Panc1 (cell line): ENCODE data around the gene RAB18. TPM values are rescaled to one million over a fixed set of nuclear protein-coding genes. Genes with fewer than 3 reads are reported as not detected.
"Not testable (repeated sequence)": the region's sequence is repeated elsewhere in the genome, so short reads cannot be mapped to it uniquely, and the experiment has no call there.

Experiments
- ATAC-seq: fragments of 200-7000 bp; cut with Tn5 transposase; 2 replicates; pipeline ENCODE4 v1.9.1; 2020; ENCODE audit warnings: mild to moderate bottlenecking, moderate library complexity
- BruUV-seq: library from RNA; stranded (reverse); fragments of 400-500 nt; replicated peaks from 2 replicates; lab custom pipeline; 2021; lab: Mats Ljungman, UMichigan
- CTCF ChIA-PET: fragments of 300-600 bp; sonication (Branson Sonifier 250); formaldehyde crosslinking; loops from one replicate; lab custom pipeline; 2022; ENCODE audit warnings: antibody characterized with exemption; lab: Charles Lee
- POLR2A ChIA-PET: fragments of 300-600 bp; sonication (Branson Sonifier 250); formaldehyde crosslinking; loops from one replicate; lab custom pipeline; 2022; ENCODE audit warnings: antibody characterized with exemption; lab: Charles Lee
- DNase-seq: peaks from one replicate; pipeline ENCODE4 v3.0.0-alpha.2; 2010; ENCODE audit warnings: low read depth, low spot score
- H3K27ac ChIP-seq: 2 replicates; pipeline ENCODE4 v1.5.1; 2011; ENCODE audit warnings: mild to moderate bottlenecking, low read length, inconsistent platforms
- H3K27me3 ChIP-seq: fragments of 200-500 bp; sonication (Bioruptor generic); 2 replicates; pipeline ENCODE4 v1.6.0; 2014; ENCODE audit warnings: low read length, inconsistent platforms; ENCODE audit not compliant: control insufficient read depth, insufficient read depth
- H3K36me3 ChIP-seq: fragments of 200-500 bp; sonication (Bioruptor generic); 2 replicates; pipeline ENCODE4 v1.5.1; 2014; ENCODE audit warnings: inconsistent platforms, mild to moderate bottlenecking, low read length, moderate library complexity; ENCODE audit not compliant: control insufficient read depth, insufficient read depth
- H3K4me1 ChIP-seq: 2 replicates; pipeline ENCODE4 v1.5.1; 2011; ENCODE audit warnings: inconsistent platforms, mild to moderate bottlenecking, low read length, moderate library complexity; ENCODE audit not compliant: control insufficient read depth, insufficient read depth
- H3K4me3 ChIP-seq, 2 experiments: 2 replicates each; pipeline ENCODE4 v1.5.1; 2011 to 2012; ENCODE audit warnings: low read depth in 2 of 2, low read length in 2 of 2, mild to moderate bottlenecking in 2 of 2, inconsistent platforms in 1 of 2, moderate library complexity in 1 of 2
- H3K9me3 ChIP-seq: fragments of 200-500 bp; sonication (Bioruptor generic); 2 replicates; pipeline ENCODE4 v1.5.1; 2014; ENCODE audit warnings: low read depth, mild to moderate bottlenecking, inconsistent platforms, low read length, moderate library complexity; ENCODE audit not compliant: control insufficient read depth, insufficient read depth
- POLR2AphosphoS5 ChIP-seq: IDR thresholded peaks from 2 replicates; pipeline ENCODE4 v1.6.1; 2012; ENCODE audit warnings: mild to moderate bottlenecking, low read depth, low read length, moderate library complexity
- REST ChIP-seq, 2 experiments: IDR thresholded peaks; 2 replicates each; pipeline ENCODE4 v1.6.1; 2011 to 2012; ENCODE audit warnings: low read depth in 2 of 2, control low read depth in 1 of 2, low read length in 1 of 2, mild to moderate bottlenecking in 1 of 2, moderate library complexity in 1 of 2; ENCODE audit not compliant: insufficient read depth in 1 of 2
- SIN3A ChIP-seq: IDR thresholded peaks from 2 replicates; pipeline ENCODE4 v1.6.1; 2012; ENCODE audit warnings: low read depth, mild to moderate bottlenecking, low read length, moderate library complexity, borderline replicate concordance; ENCODE audit not compliant: insufficient read depth
- TCF7L2 ChIP-seq: IDR thresholded peaks from 2 replicates; pipeline ENCODE4 v1.6.1; 2011; ENCODE audit warnings: mild to moderate bottlenecking, low read depth, low read length, inconsistent platforms
- in situ Hi-C: cut with HindIII; loops from 2 replicates; pipeline ENCODE4 v1.10.0; 2016; ENCODE audit warnings: low sequenced_read_pairs, low pct_unique_long_range_greater_than_20kb
- intact Hi-C: fragments of 100-400 bp; cut with micrococcal nuclease; formaldehyde crosslinking; loops from one replicate; pipeline ENCODE4 v1.10.0; 2022; ENCODE audit not compliant: unreplicated experiment
- total RNA-seq: library from RNA; stranded (reverse); gene quantifications from one replicate; pipeline ENCODE4 v1.2.1, GENCODE V29; 2021; ENCODE audit not compliant: unreplicated experiment
- TF ChIP-seq, protein P1 (sequence below): fragments of 450-650 bp; IDR thresholded peaks from 2 replicates; pipeline ENCODE4 v1.5.1; 2017; ENCODE audit warnings: mild to moderate bottlenecking

RAB18 gene
- total RNA-seq, 1 experiment from 2014 or later = 55.4 TPM

GRCh38 chr10:27503498-27504006 is 552 bp upstream of the RAB18 start:
- TF ChIP-seq REST (IDR thresholded peaks at IDR 0.05; ENCODE audit: insufficient read depth in 1 of 2, low read depth in 2 of 2, low read length in 1 of 2) (no peak), POLR2AphosphoS5 (no peak), SIN3A (no peak), TCF7L2 (no peak)
- TF ChIP-seq, protein P1, sequence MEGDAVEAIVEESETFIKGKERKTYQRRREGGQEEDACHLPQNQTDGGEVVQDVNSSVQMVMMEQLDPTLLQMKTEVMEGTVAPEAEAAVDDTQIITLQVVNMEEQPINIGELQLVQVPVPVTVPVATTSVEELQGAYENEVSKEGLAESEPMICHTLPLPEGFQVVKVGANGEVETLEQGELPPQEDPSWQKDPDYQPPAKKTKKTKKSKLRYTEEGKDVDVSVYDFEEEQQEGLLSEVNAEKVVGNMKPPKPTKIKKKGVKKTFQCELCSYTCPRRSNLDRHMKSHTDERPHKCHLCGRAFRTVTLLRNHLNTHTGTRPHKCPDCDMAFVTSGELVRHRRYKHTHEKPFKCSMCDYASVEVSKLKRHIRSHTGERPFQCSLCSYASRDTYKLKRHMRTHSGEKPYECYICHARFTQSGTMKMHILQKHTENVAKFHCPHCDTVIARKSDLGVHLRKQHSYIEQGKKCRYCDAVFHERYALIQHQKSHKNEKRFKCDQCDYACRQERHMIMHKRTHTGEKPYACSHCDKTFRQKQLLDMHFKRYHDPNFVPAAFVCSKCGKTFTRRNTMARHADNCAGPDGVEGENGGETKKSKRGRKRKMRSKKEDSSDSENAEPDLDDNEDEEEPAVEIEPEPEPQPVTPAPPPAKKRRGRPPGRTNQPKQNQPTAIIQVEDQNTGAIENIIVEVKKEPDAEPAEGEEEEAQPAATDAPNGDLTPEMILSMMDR = no peak
- ATAC-seq (no peak), DNase-seq (no peak)
- ChIA-PET POLR2A (no interaction called here), CTCF (no interaction called here)
- BruUV-seq = no TSS peak
- Histone ChIP-seq H3K9me3 (no peaks in the 10 kb centered on the region), H3K27me3 (no peaks in the 10 kb centered on the region), H3K4me1 (peaks cover 2% of the 10 kb centered on the region; the same call in 1 of the 2 replicates), H3K27ac (peak overlapping the region; percentile 92), H3K36me3 (peaks cover 5% of the 10 kb centered on the region), H3K4me3 (peak overlapping the region; percentile 74 to 87)
- in situ Hi-C loops (no loop called here), intact Hi-C loops (no loop called here)

DNA sequence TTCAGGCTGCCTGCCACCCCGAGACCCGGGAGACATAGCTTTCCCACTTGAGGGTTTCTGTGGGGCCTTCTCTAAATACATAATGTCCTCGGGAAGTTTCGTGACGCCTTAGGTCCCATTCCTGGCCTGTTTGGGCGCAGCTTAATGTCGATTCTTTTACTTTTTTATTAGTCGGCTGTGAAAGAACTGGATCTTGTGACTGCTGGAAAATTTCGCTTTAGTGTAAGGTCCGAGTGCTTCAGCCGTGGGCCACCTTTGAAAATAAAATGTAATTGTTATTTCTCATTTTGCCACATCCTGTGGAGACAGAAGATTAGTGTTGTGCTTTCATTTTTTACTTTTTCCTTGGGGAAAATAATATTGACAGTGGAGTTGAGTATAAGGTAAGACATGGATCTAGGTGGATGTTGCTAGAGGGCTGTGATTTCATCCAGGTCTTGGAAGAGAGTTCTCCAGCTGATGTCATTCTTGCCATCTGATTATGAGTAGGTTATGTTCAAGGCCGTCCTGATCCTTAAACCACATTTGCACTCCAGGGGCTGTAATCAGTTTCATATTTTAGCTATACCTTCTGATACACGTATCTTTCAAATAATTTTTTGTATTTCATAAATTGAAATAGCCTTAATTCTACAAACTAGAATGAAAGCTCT is 830 bp downstream of the RAB18 start:
- peak overlapping the region; percentile 74 to 87 for H3K4me3 ChIP-seq
- no peaks in the 10 kb centered on the region for H3K27me3 ChIP-seq
- CTCF ChIA-PET = no interaction called here
- peaks cover 2% of the 10 kb centered on the region; the same call in 1 of the 2 replicates for H3K4me1 ChIP-seq
- POLR2A ChIA-PET = no interaction called here
- BruUV-seq = no TSS peak
- intact Hi-C loops (no loop called here), in situ Hi-C loops (no loop called here)
- ATAC-seq (no peak), DNase-seq (no peak)
- H3K27ac ChIP-seq = peak overlapping the region; percentile 92
- peaks cover 5% of the 10 kb centered on the region for H3K36me3 ChIP-seq
- no peak for TF ChIP-seq SIN3A
- TF ChIP-seq, protein P1 = no peak
- no peak for TF ChIP-seq TCF7L2
- no peak for TF ChIP-seq POLR2AphosphoS5
- TF ChIP-seq REST (IDR thresholded peaks at IDR 0.05; ENCODE audit: insufficient read depth in 1 of 2, low read depth in 2 of 2, low read length in 1 of 2) = no peak
- no peaks in the 10 kb centered on the region for H3K9me3 ChIP-seq

- H3K27ac ChIP-seq, H3K4me1 ChIP-seq, CTCF ChIA-PET: not testable (repeated sequence)
These were observed 1.4 kb downstream of the RAB18 start for GRCh38 chr10:27505537-27505936.

More at GRCh38 chr10:27505537-27505936, 1.4 kb downstream of the RAB18 start:
- H3K36me3 ChIP-seq, in situ Hi-C loops, POLR2A ChIA-PET, DNase-seq, intact Hi-C loops, H3K27me3 ChIP-seq, BruUV-seq, ATAC-seq, H3K9me3 ChIP-seq: not testable (repeated sequence)
- peak overlapping the region; percentile 74 to 87; a peak in 2 of 4 replicates for H3K4me3 ChIP-seq
